Bronchial epithelial cell (primary cell): Measurements from ENCODE around the gene C2orf92. TPM values are rescaled to one million over a fixed set of nuclear protein-coding genes. Genes with fewer than 3 reads are reported as not detected.

Experiments used
- DNase-seq: peaks from one replicate; pipeline ENCODE4 v3.0.0-alpha.2; 2010; ENCODE audit warnings: low read depth
- FAIRE-seq: peaks from 2 replicates; lab custom pipeline; 2011; peaks lifted over from hg19 to GRCh38; lab: Jason Lieb, UNC
- H3K27me3 ChIP-seq: 2 replicates; pipeline ENCODE4 v1.5.1; 2011; ENCODE audit warnings: low read length; ENCODE audit not compliant: control insufficient read depth, insufficient read depth
- H3K36me3 ChIP-seq: 2 replicates; pipeline ENCODE4 v1.5.1; 2011; ENCODE audit warnings: low read length; ENCODE audit not compliant: control insufficient read depth, insufficient read depth
- H3K4me3 ChIP-seq: 2 replicates; pipeline ENCODE4 v1.5.1; 2011; ENCODE audit warnings: mild to moderate bottlenecking, low read depth, low read length, control low read depth
- CTCF ChIP-seq: IDR thresholded peaks from 2 replicates; pipeline ENCODE4 v1.5.1; 2011; ENCODE audit warnings: mild to moderate bottlenecking, moderate library complexity, low read length, control low read depth, inconsistent platforms; ENCODE audit not compliant: insufficient read depth, severe bottlenecking
- total RNA-seq: library from RNA; depleted of rRNA; stranded (reverse); fragments of >200 nt; gene quantifications from 2 replicates; pipeline ENCODE4 v1.2.1, GENCODE V29; 2014

Gene C2orf92
- total RNA-seq, 1 donor from 2014 or later: 0.26 TPM

DNA sequence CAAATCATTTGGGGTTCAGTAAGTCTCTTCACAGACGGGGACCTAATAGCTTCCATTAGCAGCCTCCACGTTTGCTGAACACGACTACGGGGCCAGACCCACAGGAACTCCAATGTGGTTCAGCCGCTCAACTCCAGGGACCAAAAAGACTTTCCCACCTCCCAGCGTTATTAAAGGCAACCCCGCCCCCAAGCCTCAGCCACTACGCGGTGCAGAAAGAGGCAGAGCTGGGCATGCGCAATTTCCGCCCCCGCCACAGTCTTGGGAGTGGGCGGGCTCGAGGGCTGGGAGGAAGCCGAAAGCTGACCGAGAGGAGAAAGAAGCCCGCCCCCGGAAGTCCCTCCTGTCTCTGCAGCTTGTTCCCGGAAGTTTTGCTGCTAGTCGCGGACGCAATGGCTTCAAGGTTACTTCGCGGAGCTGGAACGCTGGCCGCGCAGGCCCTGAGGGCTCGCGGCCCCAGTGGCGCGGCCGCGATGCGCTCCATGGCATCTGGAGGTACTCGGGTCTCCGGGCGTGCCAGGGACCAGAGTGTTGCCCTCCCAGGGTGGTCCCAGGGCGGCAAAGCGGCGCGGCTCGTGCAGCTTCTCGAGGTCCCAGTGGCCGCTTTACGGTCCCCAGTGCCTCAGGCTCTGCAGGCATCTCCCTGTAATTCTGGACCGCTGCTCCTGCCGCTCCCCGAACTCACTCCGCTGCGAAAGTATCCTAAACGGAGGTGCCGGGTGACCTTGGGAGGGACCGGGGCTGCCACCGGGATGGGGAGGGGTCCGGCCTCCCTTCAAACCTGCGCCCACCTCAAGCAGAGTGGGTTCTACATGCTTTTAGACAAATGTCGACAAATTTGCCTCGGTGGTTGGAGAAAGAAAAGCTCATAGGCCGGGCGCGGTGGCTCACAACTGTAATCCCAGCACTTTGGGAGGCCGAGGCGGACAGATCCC lies 23.6 kb upstream of the C2orf92 start, which contains the start of gene COX5B:
Gene COX5B (plus strand): TSS at position 368 of the 935 bp plus-strand sequence. CDS start 25 bp downstream, at position 393.
- peaks cover 9% of the 10 kb centered on the region for H3K36me3 ChIP-seq
- no peaks in the 10 kb centered on the region for H3K27me3 ChIP-seq
- no peak for TF ChIP-seq CTCF
- peak within 1 kb of the TSS; percentile 96 for H3K4me3 ChIP-seq
- FAIRE-seq: no peak
- peak; percentile 93 for DNase-seq

GRCh38 chr2:97646977-97647376 lies 22.5 kb upstream of the C2orf92 start:
- FAIRE-seq (no peak), DNase-seq (no peak)
- Histone ChIP-seq H3K36me3 (peaks cover 9% of the 10 kb centered on the region), H3K27me3 (no peaks in the 10 kb centered on the region), H3K4me3 (peak overlapping the region; percentile 96)
- no peak for TF ChIP-seq CTCF

GRCh38 chr2:97651114-97651513 lies 18.4 kb upstream of the C2orf92 start:
- H3K36me3 ChIP-seq: peaks cover 9% of the 10 kb centered on the region
- TF ChIP-seq CTCF: no peak
- DNase-seq: no peak
- no peak for FAIRE-seq
- no peaks in the 10 kb centered on the region for H3K27me3 ChIP-seq
- H3K4me3 ChIP-seq: no peak overlapping the region

DNA sequence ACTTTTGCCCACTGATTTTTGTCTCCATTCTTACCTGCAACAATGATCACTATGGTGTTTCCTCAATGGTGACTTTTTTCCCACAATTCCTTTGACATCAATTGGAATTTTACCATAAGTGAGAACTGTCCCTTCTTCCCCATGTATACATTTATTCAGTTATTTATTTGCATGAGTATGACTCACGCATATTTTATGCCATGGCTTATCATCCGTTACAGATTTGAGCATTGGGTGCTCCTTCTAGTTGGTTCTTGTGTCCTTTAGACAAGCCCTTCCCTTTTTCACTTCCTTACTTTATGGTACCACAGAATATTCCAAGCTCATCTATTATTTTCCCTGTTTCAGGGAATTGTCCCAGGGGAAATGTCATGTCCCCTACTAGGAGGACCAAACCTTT lies 16.0 kb upstream of the C2orf92 start:
- no peaks in the 10 kb centered on the region for H3K27me3 ChIP-seq
- peak; percentile 12 for DNase-seq
- TF ChIP-seq CTCF: no peak
- no peak overlapping the region for H3K4me3 ChIP-seq
- peaks cover 18% of the 10 kb centered on the region for H3K36me3 ChIP-seq
- FAIRE-seq: no peak

GRCh38 chr2:97653874-97654273 lies 15.6 kb upstream of the C2orf92 start:
- FAIRE-seq: no peak
- no peak for TF ChIP-seq CTCF
- DNase-seq: no peak
- Histone ChIP-seq H3K27me3 (no peaks in the 10 kb centered on the region), H3K36me3 (peaks cover 22% of the 10 kb centered on the region), H3K4me3 (no peak overlapping the region)
